GM12878 (cell line): ENCODE data around the gene GPR108. TPM values are rescaled to one million over a fixed set of nuclear protein-coding genes. Genes with fewer than 3 reads are reported as not detected.

ENCODE experiments used
- ATAC-seq: fragments of 200-7000 bp; cut with Tn5 transposase; 3 replicates; pipeline ENCODE4 v1.9.1; 2020; ENCODE audit warnings: mild to moderate bottlenecking, moderate library complexity
- BruUV-seq: library from RNA; stranded (reverse); fragments of 400-500 nt; replicated peaks from 2 replicates; lab custom pipeline; 2021; lab: Mats Ljungman, UMichigan
- CTCF ChIA-PET: fragments of 300-600 bp; sonication (Branson Sonifier 250); formaldehyde crosslinking; extraction: SDS; loops from one replicate; lab custom pipeline; 2021; ENCODE audit warnings: inconsistent platforms; lab: Yijun Ruan, JAX
- POLR2A ChIA-PET: fragments of 350-600 bp; formaldehyde crosslinking; extraction: SDS; loops from one replicate; lab custom pipeline; 2021; ENCODE audit warnings: inconsistent platforms; lab: Charles Lee
- RAD21 ChIA-PET: fragments of 300-600 bp; sonication (Branson Sonifier 250); formaldehyde crosslinking; loops from one replicate; lab custom pipeline; 2023; ENCODE audit warnings: antibody characterized with exemption; ENCODE audit not compliant: unreplicated experiment; lab: Charles Lee
- SMC1A ChIA-PET: fragments of 300-600 bp; sonication (Branson Sonifier 250); formaldehyde crosslinking; loops from one replicate; lab custom pipeline; 2023; ENCODE audit not compliant: unreplicated experiment, uncharacterized antibody; lab: Charles Lee
- DNase-seq: peaks from one replicate; pipeline ENCODE4 v3.0.0-alpha.2; 2011; ENCODE audit warnings: low read depth, low spot score
- FAIRE-seq: peaks from 3 replicates; lab custom pipeline; 2011; peaks lifted over from hg19 to GRCh38; lab: Jason Lieb, UNC
- H2AFZ ChIP-seq: 2 replicates; pipeline ENCODE4 v1.6.0; 2011; ENCODE audit warnings: low read depth, low read length, control low read depth; ENCODE audit not compliant: control insufficient read depth
- H3K27ac ChIP-seq: 2 replicates; pipeline ENCODE4 v1.5.1; 2011; ENCODE audit warnings: control low read depth; ENCODE audit not compliant: control insufficient read depth, insufficient read depth
- H3K27me3 ChIP-seq, 2 experiments: replicated peaks in 1 of 2; 2 replicates each; pipeline versions ENCODE4 v1.6.0 to v1.6.1; 2011; ENCODE audit warnings: low read length in 1 of 2; ENCODE audit not compliant: control insufficient read depth in 2 of 2, insufficient read depth in 2 of 2
- H3K36me3 ChIP-seq, 2 experiments: 2 replicates each; pipeline ENCODE4 v1.5.1; 2011; ENCODE audit warnings: low read length in 1 of 2; ENCODE audit not compliant: control insufficient read depth in 2 of 2, insufficient read depth in 2 of 2
- H3K4me1 ChIP-seq: 2 replicates; pipeline ENCODE4 v1.6.1; 2011; ENCODE audit warnings: mild to moderate bottlenecking, low read length, moderate library complexity, mixed read lengths; ENCODE audit not compliant: control insufficient read depth, insufficient read depth
- H3K4me2 ChIP-seq: 2 replicates; pipeline ENCODE4 v1.6.0; 2011; ENCODE audit warnings: control low read depth; ENCODE audit not compliant: control insufficient read depth, insufficient read depth
- H3K4me3 ChIP-seq: fragments of 200-600 bp; sonication (generic); 2 replicates; pipeline ENCODE4 v1.5.1; 2016
- H3K79me2 ChIP-seq: 2 replicates; pipeline ENCODE4 v1.6.0; 2011; ENCODE audit warnings: low read length; ENCODE audit not compliant: control insufficient read depth, insufficient read depth
- H3K9ac ChIP-seq: 2 replicates; pipeline ENCODE4 v1.8.0; 2011; ENCODE audit warnings: low read length, control low read depth, mixed read lengths; ENCODE audit not compliant: control insufficient read depth, insufficient read depth
- H3K9me3 ChIP-seq: replicated peaks from 3 replicates; pipeline ENCODE4 v1.5.1; 2011; ENCODE audit warnings: mild to moderate bottlenecking, low read length; ENCODE audit not compliant: control insufficient read depth, insufficient read depth
- H4K20me1 ChIP-seq: 2 replicates; pipeline ENCODE4 v1.6.0; 2011; ENCODE audit not compliant: control insufficient read depth, insufficient read depth
- BCL11A ChIP-seq: IDR thresholded peaks from 2 replicates; pipeline ENCODE4 v1.6.1; 2011; ENCODE audit warnings: low read depth, low read length
- BMI1 ChIP-seq: fragments of 450-650 bp; IDR thresholded peaks from 2 replicates; pipeline ENCODE4 v1.6.1; 2016; ENCODE audit warnings: mild to moderate bottlenecking, moderate library complexity, borderline replicate concordance
- CHD4 ChIP-seq: fragments of 200-600 bp; sonication (generic); IDR thresholded peaks from 2 replicates; pipeline ENCODE4 v1.6.1; 2016; ENCODE audit warnings: mild to moderate bottlenecking
- CTCF ChIP-seq, 3 experiments: IDR thresholded peaks in 2 of 3; conservative IDR thresholded peaks in 1 of 3; 2 replicates each; pipeline ENCODE4 v1.5.1; 2011; ENCODE audit warnings: low read depth in 3 of 3, low read length in 3 of 3, mild to moderate bottlenecking in 3 of 3, control low read depth in 2 of 3, moderate library complexity in 2 of 3, inconsistent platforms in 1 of 3, mixed read lengths in 1 of 3; ENCODE audit not compliant: control insufficient read depth in 2 of 3, insufficient read depth in 1 of 3; ENCODE audit errors: extremely low read depth in 1 of 3
- NR2F1 ChIP-seq: fragments of 450-650 bp; conservative IDR thresholded peaks from 2 replicates; pipeline ENCODE4 v1.6.1; 2017; ENCODE audit warnings: mild to moderate bottlenecking
- RAD51 ChIP-seq: fragments of 450-650 bp; IDR thresholded peaks from 2 replicates; pipeline ENCODE4 v1.6.1; 2016; ENCODE audit warnings: moderate library complexity, mild to moderate bottlenecking, inconsistent platforms
- WGBS: methylation state at CpG from one replicate; pipeline ENCODE4 v1.1.6; 2016; ENCODE audit warnings: low lambda C conversion rate; ENCODE audit not compliant: insufficient replicate concordance, insufficient coverage; ENCODE audit errors: missing lambda C conversion rate; 5-methylcytosine and 5-hydroxymethylcytosine counted together
- in situ Hi-C: fragments of 300-500 bp; cut with MboI; formaldehyde crosslinking; loops from 9 replicates; pipeline ENCODE4 v1.14.3; 2018; ENCODE audit warnings: mixed read lengths
- intact Hi-C: fragments of 100-400 bp; cut with micrococcal nuclease; formaldehyde crosslinking; loops from one replicate; pipeline ENCODE4 v1.14.2; 2022; ENCODE audit not compliant: unreplicated experiment
- polyA plus RNA-seq, 11 experiments: library from polyadenylated mRNA; depleted of rRNA in 4 of 11; unstranded in 6 of 11; stranded (reverse) in 5 of 11; fragments of >200 nt; fragmentation: Nextera tagmentation in 4 of 11; fragmentation: Illumina TruSeq in 1 of 11; extraction: Ambion mirVana in 4 of 11; extraction: Trizol in 1 of 11; gene quantifications; 1 replicate in 1 of 11; 2 replicates in 10 of 11; pipeline versions ENCODE4 v1.2.1 to v1.2.3, GENCODE V29; 2011 to 2016; ENCODE audit warnings: inconsistent platforms in 2 of 11, missing spikeins in 2 of 11, low read depth in 1 of 11
- total RNA-seq, 4 experiments: library from RNA; depleted of rRNA in 3 of 4; stranded (reverse); fragments of >200 nt in 3 of 4; fragmentation: Illumina TruSeq in 1 of 4; extraction: Trizol in 1 of 4; gene quantifications; 2 replicates each; pipeline versions ENCODE4 v1.2.1 to v1.2.3, GENCODE V29; 2013 to 2021

GPR108 gene
- total and polyA plus RNA-seq, 10 of the 15 experiments (the other 5 are each of a cell fraction or from before 2014, with no cell fraction given), result 4.4 to 87.2 (median 57.1) TPM

- TF ChIP-seq CTCF (IDR thresholded peaks at IDR 0.05 in 2 of 3, conservative IDR thresholded peaks at IDR 0.05 in 1 of 3; ENCODE audit: control insufficient read depth in 2 of 3, extremely low read depth in 1 of 3, insufficient read depth in 1 of 3, low read depth in 3 of 3, low read length in 3 of 3), result no peak
- no peak for TF ChIP-seq BCL11A
- no peak for TF ChIP-seq CHD4
- no peak for TF ChIP-seq RAD51
- TF ChIP-seq, all 136 proteins: peak for 0
These were observed 7.1 kb downstream of the GPR108 start (continued) for GRCh38 chr19:6730153-6730804.

GRCh38 chr19:6729573-6730152, 7.7 kb downstream of the GPR108 start:
- intact Hi-C loops (no loop called here), in situ Hi-C loops (no loop called here)
- Histone ChIP-seq H3K79me2 (no peaks in the 10 kb centered on the region), H3K4me1 (peaks cover 12% of the 10 kb centered on the region), H3K27ac (no peak overlapping the region), H3K27me3 (no peaks in the 10 kb centered on the region), H4K20me1 (no peaks in the 10 kb centered on the region), H3K9me3 (no peaks in the 10 kb centered on the region), H3K36me3 (no peaks in the 10 kb centered on the region; a peak in 2 of 4 replicates), H3K9ac (no peak overlapping the region), H3K4me3 (no peak overlapping the region), H3K4me2 (no peak overlapping the region), H2AFZ (no peak overlapping the region)
- BruUV-seq, result no TSS peak
- ChIA-PET RAD21 (interaction anchor here (1.7 kb wide), 1 partner anchor 75 kb away, joined by 5 read pairs; no protein-coding TSS in a partner anchor), SMC1A (interaction anchor here (1.0 to 2.0 kb wide), 6 partner anchors 8 to 98 kb away, joined by 3 to 9 read pairs (median 4); partner anchors contain the start of gene GPR108), POLR2A (interaction anchor here (0.6 to 2.2 kb wide), 4 partner anchors 8 to 55 kb away, joined by 3 to 11 read pairs (median 8); partner anchors contain the start of genes C3 and GPR108), CTCF (interaction anchor here (1.0 to 2.9 kb wide), 2 partner anchors 8 to 96 kb away, joined by 4 to 14 read pairs; partner anchors contain the start of gene GPR108)
- no peak for DNase-seq
- no peak for FAIRE-seq
- peak; percentile 55 for TF ChIP-seq NR2F1
- TF ChIP-seq BMI1, result no peak
- ATAC-seq, result no peak
- 95% methylated on average over 22 of the region's 23 CpGs for WGBS
